ENCODE results near the gene RAB3IP. TPM values are rescaled to one million over a fixed set of nuclear protein-coding genes. Genes with fewer than 3 reads are reported as not detected.
A peak's percentile ranks its signal among the peaks of the same experiment; 100 is the strongest.
"Not testable (repeated sequence)": the region's sequence is repeated elsewhere in the genome, so short reads cannot be mapped to it uniquely, and the experiment has no call there.

The RAB3IP gene
- total and polyA plus RNA-seq, 10 donors = 11.8 to 41.2 (median 18.4) TPM

DNA sequence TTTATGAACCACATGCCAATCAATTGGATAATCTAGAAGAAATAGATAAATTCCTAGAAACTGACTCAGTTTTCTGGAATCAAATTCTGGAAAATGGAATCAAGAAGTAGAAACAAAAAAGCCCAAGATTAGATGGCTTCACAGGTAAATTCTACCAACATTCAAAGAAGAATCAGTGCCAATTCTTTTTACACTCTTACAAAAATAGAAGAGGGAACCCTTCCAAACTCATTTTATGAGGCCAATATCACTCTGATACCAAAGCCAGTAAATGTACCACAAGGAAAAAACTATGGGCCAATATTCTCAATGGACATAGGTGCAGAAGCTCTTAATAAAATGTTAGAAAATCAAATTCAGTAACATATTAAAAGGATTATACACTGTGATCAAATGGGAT, 50.7 kb downstream of the RAB3IP start:
- Histone ChIP-seq H3K36me3 (peaks cover 0 to 60% (median 14%) of the 10 kb centered on the region in 6 donors), H3K27ac (no peak overlapping the region), H3K4me3 (no peak overlapping the region), H3K9me3 (peaks cover 0 to 39% (median 34%) of the 10 kb centered on the region in 8 donors), H3K27me3 (replicated peaks in 1 of 7) (no peaks in the 10 kb centered on the region), H3K4me1 (no peaks in the 10 kb centered on the region)
- TF ChIP-seq POLR2A (IDR thresholded peaks at IDR 0.05) (no peak), POLR2AphosphoS5 (IDR thresholded peaks at IDR 0.05) (no peak)
- TF ChIP-seq, protein P1, sequence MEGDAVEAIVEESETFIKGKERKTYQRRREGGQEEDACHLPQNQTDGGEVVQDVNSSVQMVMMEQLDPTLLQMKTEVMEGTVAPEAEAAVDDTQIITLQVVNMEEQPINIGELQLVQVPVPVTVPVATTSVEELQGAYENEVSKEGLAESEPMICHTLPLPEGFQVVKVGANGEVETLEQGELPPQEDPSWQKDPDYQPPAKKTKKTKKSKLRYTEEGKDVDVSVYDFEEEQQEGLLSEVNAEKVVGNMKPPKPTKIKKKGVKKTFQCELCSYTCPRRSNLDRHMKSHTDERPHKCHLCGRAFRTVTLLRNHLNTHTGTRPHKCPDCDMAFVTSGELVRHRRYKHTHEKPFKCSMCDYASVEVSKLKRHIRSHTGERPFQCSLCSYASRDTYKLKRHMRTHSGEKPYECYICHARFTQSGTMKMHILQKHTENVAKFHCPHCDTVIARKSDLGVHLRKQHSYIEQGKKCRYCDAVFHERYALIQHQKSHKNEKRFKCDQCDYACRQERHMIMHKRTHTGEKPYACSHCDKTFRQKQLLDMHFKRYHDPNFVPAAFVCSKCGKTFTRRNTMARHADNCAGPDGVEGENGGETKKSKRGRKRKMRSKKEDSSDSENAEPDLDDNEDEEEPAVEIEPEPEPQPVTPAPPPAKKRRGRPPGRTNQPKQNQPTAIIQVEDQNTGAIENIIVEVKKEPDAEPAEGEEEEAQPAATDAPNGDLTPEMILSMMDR (IDR thresholded peaks at IDR 0.05 in 8 of 11, conservative IDR thresholded peaks at IDR 0.05 in 3 of 11) = no peak
- no peak for DNase-seq
- intact Hi-C loops (cut with DNase I; ENCODE audit: low total_unique reads) = no loop called here

DNA sequence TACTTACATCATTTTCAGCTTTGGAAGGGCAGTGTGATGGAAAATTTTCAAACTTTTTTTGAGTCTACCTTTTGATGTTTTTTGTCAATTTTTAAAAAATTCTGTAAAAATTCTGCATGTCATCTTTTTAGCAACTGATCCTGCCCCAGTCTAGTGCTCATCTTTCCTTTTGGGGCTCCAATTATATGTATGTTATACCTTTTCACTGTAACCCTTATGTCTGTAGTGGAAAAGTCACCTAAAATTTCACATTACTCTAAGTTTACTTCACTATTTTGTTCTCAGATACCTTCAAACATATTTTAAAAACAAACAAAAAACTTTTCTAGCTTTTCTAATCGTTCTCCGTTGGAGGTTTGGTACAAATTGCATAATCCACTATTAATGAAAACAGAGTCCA, 53.9 kb downstream of the RAB3IP start:
- Histone ChIP-seq H3K9me3 (peaks cover 0 to 45% (median 37%) of the 10 kb centered on the region in 8 donors), H3K4me3 (no peak overlapping the region), H3K27ac (no peak overlapping the region), H3K27me3 (replicated peaks in 1 of 7) (no peaks in the 10 kb centered on the region), H3K36me3 (peaks cover 0 to 56% (median 22%) of the 10 kb centered on the region in 6 donors), H3K4me1 (no peaks in the 10 kb centered on the region)
- no peak for TF ChIP-seq POLR2A (IDR thresholded peaks at IDR 0.05)
- TF ChIP-seq POLR2AphosphoS5 (IDR thresholded peaks at IDR 0.05) = no peak
- TF ChIP-seq, protein P1 (IDR thresholded peaks at IDR 0.05 in 8 of 11, conservative IDR thresholded peaks at IDR 0.05 in 3 of 11) = no peak
- 84 to 96% (median 86%) methylated on average over 2 of the region's 2 CpGs for WGBS, 5 donors
- no peak for DNase-seq
- intact Hi-C loops (cut with DNase I; ENCODE audit: low total_unique reads) = no loop called here

DNA sequence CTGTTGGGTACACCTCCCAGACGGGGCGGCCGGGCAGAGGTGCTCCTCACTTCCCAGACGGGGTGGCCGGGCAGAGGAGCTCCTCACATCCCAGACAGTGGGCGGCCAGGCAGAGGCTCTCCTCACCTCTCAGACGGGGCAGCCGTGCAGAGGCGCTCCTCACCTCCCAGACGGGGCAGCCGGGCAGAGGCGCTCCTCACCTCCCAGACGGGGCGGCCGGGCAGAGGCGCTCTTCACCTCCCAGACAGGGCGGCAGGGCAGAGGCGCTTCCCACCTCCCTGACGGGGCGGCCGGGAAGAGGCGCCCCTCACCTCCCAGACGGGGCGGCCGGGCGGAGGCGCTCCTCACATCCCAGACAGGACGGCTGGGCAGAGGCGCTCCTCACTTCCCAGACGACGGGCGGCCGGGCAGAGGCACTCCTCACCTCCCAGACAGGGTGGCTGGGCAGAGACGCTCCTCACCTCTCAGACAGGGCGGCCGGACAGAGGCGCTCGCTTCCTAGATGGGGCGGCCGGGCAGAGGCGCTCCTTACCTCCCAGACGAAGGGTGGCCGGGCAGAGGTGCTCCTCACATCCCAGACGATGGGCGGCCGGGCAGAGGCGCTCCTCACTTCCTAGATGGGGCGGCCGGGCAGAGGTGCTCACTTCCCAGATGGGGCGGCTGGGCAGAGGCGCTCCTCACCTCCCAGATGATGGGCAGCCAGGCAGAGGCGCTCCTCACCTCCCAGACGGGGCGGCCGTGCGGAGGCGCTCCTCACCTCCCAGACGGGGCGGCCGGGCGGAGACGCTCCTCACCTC, 68.6 kb downstream of the RAB3IP start:
- H3K27me3 ChIP-seq (replicated peaks in 1 of 7); H3K4me1 ChIP-seq; intact Hi-C loops (cut with DNase I; ENCODE audit: low total_unique reads); H3K4me3 ChIP-seq; H3K27ac ChIP-seq: not testable (repeated sequence)
- peak; percentile 43 for DNase-seq
- Histone ChIP-seq H3K36me3 (peaks cover 0 to 52% (median 4%) of the 10 kb centered on the region in 6 donors), H3K9me3 (peaks cover 0 to 29% (median 20%) of the 10 kb centered on the region in 8 donors)
- 93 to 97% (median 96%) methylated on average over 45 to 62 of the region's 62 CpGs for WGBS, 5 donors

DNA sequence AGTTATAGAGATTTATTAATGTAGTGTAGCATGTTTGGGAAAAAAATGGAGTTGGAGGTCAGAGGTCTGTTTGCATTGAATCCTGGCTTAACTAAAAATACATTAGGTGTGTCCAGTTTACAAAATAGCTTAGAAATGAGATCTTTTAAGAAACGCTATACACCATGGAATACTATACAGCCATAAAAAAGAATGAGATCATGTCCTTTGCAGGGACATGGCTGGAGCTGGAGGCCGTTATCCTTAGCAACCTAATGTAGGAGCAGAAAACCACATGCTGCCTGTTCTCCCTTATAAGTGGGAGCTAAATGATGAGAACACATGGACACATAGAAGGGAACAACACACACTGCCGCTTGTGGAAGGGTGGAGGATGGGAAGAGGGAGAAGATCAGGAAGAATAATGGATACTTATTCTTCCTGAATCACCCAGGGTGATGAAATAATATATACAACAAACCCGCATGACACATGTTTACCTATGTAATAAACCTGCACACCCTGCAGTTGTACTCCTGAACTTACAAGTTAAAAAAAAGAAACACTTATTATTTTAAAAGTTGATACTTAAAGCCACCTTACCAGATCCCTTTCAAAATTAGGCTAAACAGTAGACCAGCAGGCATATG, 72.3 kb downstream of the RAB3IP start:
- Histone ChIP-seq H3K27me3 (replicated peaks in 1 of 7) (no peaks in the 10 kb centered on the region), H3K4me3 (no peak overlapping the region), H3K36me3 (peaks cover 0 to 75% (median 2%) of the 10 kb centered on the region in 6 donors), H3K9me3 (peaks cover 0 to 28% (median 18%) of the 10 kb centered on the region in 8 donors), H3K4me1 (no peaks in the 10 kb centered on the region), H3K27ac (no peak overlapping the region)
- TF ChIP-seq, protein P1 (IDR thresholded peaks at IDR 0.05 in 8 of 11, conservative IDR thresholded peaks at IDR 0.05 in 3 of 11) = no peak
- TF ChIP-seq POLR2A (IDR thresholded peaks at IDR 0.05) (no peak), POLR2AphosphoS5 (IDR thresholded peaks at IDR 0.05) (no peak)
- intact Hi-C loops (cut with DNase I; ENCODE audit: low total_unique reads) = no loop called here
- DNase-seq = no peak
- 73 to 98% (median 75%) methylated on average over 4 of the region's 4 CpGs for WGBS, 5 donors

Measured in spleen (tissue), 11 donors.